Lung microvascular endothelial cell (primary cell): Measurements from ENCODE around the gene TSPAN17. TPM values are rescaled to one million over a fixed set of nuclear protein-coding genes. Genes with fewer than 3 reads are reported as not detected.
A peak's percentile ranks its signal among the peaks of the same experiment; 100 is the strongest.
"Not testable (repeated sequence)": the region's sequence is repeated elsewhere in the genome, so short reads cannot be mapped to it uniquely, and the experiment has no call there.

Source experiments
- DNase-seq, 2 donors: peaks; one replicate each; pipeline versions ENCODE4 v3.0.0 to v3.0.0-alpha.2; 2010; ENCODE audit warnings: low read depth in 2 of 2
- total RNA-seq: library from RNA; depleted of rRNA; stranded (reverse); fragments of >200 nt; gene quantifications from 2 replicates; pipeline ENCODE4 v1.2.1, GENCODE V29; 2014

TSPAN17 gene, protein sequence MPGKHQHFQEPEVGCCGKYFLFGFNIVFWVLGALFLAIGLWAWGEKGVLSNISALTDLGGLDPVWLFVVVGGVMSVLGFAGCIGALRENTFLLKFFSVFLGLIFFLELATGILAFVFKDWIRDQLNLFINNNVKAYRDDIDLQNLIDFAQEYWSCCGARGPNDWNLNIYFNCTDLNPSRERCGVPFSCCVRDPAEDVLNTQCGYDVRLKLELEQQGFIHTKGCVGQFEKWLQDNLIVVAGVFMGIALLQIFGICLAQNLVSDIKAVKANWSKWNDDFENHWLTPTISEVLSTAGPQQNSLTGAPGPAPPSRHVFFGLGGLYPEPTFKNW
- total RNA-seq: 34.4 and 38.7 TPM in 2 replicates

- peak; percentile 99 for DNase-seq
These were observed at the start of gene TSPAN17 for GRCh38 chr5:176647030-176647842. Gene TSPAN17, plus strand, starts transcription at chr5:176647484. Its CDS starts 132 bp downstream, at chr5:176647616.

DNA sequence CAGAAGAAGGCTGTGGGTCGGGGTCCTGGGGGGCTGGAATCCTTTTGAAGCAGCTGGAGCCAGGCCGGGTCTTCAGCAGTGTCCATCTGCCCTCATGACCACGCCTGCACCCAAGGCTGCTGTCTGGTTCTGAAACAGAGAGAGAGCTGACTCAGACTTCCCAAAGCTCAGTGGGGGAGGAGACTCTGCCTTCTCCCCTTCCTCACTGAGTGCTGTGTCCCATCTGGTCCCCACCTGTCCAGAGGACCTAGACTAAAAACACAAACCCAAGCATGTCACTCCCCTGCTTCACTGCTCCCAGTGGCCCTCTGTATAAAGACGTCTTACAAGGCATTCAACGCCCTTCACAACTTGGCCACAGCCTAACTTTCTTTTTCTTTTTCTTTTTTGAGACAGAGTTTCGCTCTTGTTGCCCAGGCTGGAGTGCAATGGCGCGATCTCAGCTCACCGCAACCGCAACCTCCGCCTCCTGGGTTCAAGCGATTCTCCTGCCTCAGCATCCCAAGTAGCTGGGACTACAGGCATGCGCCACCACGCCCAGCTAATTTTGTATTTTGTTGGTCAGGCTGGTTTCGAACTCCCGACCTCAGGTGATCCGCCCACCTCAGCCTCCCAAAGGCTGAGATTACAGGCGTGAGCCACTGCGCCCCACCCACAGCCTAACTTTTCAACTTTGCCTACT lies 47.4 kb upstream of the TSPAN17 start:
- DNase-seq: not testable (repeated sequence)

- no peak for DNase-seq
These were observed 45.3 kb upstream of the TSPAN17 start for GRCh38 chr5:176601901-176602482.

GRCh38 chr5:176603091-176603490 lies 44.2 kb upstream of the TSPAN17 start:
- DNase-seq: no peak

DNA sequence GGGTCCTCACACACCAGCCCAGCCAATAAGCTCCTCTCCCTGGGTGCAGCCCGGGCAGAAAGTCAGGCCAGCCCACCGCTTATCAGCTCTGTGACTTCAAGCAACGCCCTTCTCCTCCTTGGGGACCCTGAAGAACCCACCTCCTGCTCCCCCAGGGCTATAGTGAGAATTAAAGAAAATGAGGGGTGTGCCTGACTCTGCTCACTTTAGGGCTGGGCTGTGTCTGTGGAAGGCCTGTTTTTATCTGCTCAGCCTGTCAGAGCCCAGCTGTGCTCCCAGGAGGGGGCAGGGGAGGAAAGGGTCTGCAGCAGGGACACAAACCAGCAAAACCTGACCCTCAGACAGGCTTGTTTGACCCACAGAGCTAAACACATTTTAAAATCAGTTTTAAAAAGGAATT lies 41.3 kb upstream of the TSPAN17 start:
- no peak for DNase-seq

GRCh38 chr5:176606875-176607274 lies 40.4 kb upstream of the TSPAN17 start:
- DNase-seq: no peak

DNA sequence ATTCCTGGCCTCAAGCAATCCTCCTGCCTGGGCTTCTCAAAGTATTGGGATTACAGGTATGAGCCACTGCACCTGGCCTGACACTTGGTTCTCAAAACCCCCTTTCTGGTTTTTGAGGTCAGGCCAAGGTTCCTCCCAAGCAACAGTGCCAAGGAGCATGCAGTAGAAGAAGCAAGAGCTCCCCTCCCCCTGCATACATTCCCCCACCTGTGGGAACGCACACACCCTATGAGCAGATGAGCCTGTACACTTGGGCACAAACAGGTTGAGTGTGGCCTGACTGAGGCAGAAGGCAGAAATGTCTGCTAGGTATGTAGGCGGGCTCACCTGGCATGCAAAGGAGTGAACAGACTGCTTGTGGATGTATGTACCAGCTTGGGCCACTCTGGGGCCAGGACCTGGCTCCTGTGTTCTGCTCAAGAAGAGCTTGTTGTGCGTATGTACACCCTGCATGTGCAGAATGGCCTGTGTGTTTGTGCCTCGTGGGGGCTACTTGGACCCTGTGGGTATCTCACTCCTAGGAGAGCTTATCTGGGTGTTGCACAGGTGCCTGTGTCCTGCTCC lies 39.1 kb upstream of the TSPAN17 start:
- DNase-seq: no peak

DNA sequence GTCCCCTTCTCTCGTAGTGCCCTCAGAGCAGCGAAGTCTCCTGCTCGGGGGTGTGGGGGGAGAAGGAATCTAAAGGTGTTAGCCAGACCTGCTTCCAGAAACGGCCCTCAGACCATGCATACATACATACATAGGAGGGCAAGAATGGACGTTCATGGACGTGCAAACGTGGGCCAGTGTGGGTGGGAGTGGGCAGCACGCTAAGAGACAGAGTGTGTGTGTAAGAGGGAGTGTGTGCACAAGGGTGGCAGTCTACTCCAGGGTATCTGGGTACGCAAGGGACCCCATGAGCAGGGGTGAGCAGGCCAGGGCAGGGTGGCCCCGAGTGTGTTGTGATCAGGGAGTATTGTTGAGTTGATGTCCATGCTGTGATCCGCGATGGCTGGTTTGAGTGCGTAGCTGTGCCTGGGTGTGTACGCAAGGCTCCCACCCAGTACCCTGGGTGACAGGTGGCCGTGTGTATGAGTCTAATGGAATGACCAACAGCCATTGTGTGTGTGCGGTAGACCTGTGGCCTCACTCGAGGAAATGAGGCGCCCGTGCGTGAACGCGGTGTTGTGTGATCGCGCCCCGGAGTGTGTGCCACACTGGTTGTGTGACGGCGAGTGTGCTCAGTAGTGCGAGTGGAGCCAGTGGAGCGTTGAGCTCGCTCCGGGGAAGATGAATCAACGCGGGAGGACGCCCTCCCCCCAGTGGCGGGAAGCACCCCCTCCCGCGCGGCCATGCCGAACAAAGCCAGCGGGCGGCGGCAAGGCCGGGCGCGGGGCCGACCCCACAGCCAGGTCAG lies 38.2 kb upstream of the TSPAN17 start:
- peak in 1 of 2 donors; percentile 30 for DNase-seq

DNA sequence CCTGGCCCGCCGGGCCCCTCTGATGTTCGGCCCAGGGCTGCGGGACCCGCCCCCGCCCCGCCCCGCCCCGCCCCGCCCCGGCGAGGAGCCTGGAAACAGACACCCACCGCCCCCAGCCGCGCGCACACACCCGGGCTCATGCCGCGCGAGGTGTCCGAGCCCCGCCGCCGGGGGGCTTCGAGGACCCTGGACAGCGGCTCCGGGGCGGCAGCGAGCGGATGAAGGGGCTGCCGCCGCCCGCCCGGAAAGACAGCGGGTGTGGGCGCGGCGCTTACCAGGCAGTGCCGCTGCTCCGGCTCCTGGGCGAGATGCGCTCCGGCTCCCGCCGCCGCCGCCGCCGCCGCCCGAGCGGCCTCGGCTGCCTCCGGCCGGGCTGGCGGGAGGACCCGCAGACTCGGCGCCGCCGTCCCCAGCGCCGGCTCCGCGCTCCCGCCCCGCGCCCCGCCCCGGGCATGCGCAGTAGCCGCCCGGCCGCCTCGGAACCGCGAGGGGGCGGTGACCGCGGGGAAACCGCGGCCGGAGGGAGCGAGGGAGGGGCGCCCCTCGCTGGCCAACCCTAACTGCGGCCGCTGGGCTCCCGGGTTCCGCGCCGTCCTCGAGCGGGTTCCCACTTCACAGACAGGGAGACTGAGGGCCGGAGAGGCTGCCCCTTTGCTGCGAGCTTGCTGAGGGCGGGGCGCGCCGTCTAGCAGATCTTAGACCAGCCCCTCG lies 37.4 kb upstream of the TSPAN17 start, which contains the start of gene GPRIN1:
GPRIN1 (minus strand) TSS at position 433 of the 711 bp plus-strand sequence. CDS start 10,322 bp downstream, outside the sequence.
- peak; percentile 53 to 70 for DNase-seq

GRCh38 chr5:176610435-176610773 lies 36.9 kb upstream of the TSPAN17 start:
- no peak for DNase-seq

- peak; percentile 84 to 91 for DNase-seq
These were observed 35.8 kb upstream of the TSPAN17 start for GRCh38 chr5:176611435-176611834.

GRCh38 chr5:176612008-176612407 lies 35.3 kb upstream of the TSPAN17 start:
- no peak for DNase-seq

- DNase-seq: no peak
These were observed 34.4 kb upstream of the TSPAN17 start for GRCh38 chr5:176612855-176613254.

DNA sequence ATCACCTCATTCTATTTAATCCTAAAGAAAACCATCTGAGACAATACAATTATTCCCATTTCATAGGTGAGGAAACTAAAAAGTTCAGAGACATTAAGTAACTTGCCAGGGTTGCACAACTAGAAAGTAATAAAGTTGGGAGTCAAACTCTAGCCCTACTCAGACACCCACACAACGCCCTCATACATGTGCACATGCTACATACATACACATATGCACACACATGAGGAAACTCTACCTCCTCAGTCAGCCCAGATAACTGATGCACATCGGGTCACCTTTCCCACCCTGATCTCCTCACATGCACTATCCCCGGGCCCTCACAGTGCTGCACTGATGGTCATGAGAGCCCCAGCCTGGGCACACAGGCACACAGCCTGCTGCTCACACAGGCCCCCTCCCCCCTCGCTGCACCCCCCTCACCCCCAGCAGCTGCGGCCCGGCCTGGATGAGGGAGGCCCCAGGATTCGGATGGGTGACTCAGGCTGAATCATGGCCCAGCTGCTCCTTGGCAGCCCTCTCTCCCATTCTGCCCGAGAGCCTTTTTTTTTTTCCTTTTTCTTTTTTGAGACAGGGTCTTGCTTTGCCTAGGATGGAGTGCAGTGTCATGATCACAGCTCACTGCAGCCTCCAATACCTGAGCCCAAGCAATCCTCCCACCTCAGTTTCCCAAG lies 32.3 kb upstream of the TSPAN17 start:
- peak; percentile 37 to 90 for DNase-seq

DNA sequence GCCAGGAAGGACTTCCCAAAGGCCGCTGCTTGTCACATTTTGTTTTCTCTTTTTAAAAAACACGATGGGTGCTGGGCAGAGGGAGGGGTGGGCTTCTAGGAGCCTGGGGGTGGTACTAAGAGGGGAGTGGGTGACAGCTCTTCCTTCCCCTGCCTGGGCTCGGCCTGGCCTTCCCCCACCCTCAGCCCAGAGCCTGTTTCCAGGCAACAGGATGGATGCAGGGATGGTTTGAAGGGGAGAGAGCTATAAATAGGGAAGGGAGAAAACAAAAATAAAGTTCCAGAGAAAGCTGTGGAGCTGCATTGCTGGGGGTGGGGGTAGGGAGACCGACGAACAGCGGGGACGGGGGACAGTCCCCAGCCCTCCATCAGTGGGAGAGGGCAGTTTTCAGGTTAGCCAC lies 30.8 kb upstream of the TSPAN17 start:
- no peak for DNase-seq

- DNase-seq: no peak
These were observed 28.5 kb upstream of the TSPAN17 start for GRCh38 chr5:176618783-176619182.

DNA sequence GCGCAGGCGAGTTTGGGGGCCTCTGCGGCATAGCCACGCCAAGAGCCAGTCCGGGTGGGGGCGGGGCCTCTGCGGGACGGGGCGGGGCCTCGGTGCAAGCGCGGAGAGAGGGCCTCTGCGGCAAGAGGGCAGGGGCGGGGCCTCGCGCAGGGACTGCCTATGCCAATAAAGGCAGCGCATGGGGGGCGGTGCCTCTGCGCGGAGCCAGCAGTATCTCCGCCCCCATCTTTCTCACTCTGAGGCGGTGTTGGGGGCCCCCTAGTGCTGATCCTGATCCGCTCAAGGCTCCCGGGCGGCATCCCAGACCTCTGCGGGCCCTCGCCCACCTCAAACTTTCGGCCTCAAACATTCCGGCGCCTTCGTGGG lies 28.1 kb upstream of the TSPAN17 start:
- DNase-seq: peak; percentile 85 to 95

DNA sequence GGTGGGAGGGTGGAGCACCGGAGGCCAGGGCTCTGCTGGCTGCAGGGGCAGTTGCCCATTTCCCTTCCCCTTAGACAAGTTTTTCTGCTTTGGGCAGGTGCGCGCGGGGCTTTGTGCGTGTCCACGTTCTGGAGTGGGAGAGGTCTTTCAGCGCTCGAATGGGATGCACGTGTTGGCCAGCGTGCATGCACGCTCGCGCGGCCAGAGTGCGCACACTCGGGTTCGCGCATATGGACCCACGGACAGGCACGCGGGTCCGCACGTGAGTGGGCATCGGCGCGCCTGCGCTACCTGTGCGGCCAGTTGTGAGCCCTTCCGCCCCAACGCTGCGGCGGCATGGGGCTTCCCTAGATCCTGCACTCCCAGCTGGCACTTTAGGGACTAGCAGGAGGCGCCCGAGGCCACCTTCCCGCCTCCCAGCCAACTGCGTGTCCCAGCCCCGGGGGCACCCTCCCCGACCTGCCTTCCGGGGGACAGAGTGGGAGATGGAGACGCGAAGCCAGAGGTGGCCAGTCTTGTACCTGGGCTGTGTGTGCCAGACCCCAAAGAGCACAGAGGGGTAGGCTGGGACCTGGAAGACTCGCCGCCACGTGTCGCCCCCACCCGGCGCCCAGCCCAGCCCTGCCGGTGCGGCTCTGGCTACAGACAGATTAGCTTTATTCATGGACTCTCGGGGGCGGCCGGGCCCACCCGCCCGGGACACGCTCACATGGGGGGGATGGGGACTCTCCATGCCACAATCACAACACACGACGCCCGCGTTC lies 27.5 kb upstream of the TSPAN17 start:
- no peak for DNase-seq
